ENCODE results near the gene NOTO. TPM values are rescaled to one million over a fixed set of nuclear protein-coding genes. Genes with fewer than 3 reads are reported as not detected.

NOTO gene
- not detected in 2 replicates for total RNA-seq

GRCh38 chr2:73202156-73203054 is at the start of gene NOTO:
TSS of gene NOTO (plus strand) at chr2:73202574. CDS start at chr2:73202667, 93 bp downstream.

DNA sequence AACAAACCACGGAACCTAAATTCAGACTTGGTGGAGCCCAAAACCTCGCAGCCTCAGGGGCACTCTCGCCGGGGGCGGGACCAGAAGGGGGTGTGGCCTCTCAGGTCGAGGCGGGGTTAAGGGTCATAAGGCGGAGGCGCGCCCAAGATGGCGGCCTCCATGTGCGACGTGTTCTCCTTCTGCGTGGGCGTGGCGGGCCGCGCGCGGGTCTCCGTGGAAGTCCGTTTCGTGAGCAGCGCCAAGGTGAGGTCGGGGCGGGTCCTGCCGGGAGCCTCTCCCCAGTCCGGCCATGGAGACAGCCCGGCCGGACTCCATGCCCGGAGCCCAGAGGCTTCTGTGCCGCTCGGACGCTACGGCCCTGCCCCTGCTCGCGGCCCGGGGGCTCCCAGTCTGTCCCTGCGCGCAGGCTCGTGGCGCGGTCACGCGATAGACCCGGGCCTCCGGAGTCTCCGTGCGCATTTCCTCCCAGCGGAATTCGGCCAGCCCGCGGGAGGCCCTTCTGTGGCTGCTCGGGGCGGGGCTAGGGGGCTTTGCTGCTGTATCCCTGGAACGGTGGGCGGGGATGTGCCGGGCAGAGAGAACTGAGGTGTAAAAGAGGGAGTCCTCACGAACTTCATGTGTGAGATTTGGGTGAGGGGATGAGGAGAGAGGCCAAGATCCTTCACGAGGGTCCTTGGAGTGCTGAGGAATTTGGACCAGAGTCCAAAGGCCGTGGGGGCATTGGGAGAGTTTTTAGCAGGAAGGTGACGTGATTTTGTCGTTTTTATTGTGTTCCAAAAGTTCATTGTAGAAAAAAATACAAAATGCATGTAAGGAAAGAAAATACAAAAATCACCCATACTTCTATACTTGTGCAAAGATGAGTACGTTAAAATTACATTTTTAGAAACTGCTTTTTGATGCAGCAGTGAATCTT is 12.0 kb downstream of the NOTO start, which contains the start of gene SMYD5:
SMYD5 (plus strand) TSS at position 126 of the 916 bp plus-strand sequence; CDS start at position 148, 22 bp downstream.

GRCh38 chr2:73233154-73233931 is 31.0 kb downstream of the NOTO start, which contains the start of gene PRADC1:
TSS of gene PRADC1 (minus strand) at chr2:73233239. CDS start at chr2:73233160, 79 bp downstream.

DNA sequence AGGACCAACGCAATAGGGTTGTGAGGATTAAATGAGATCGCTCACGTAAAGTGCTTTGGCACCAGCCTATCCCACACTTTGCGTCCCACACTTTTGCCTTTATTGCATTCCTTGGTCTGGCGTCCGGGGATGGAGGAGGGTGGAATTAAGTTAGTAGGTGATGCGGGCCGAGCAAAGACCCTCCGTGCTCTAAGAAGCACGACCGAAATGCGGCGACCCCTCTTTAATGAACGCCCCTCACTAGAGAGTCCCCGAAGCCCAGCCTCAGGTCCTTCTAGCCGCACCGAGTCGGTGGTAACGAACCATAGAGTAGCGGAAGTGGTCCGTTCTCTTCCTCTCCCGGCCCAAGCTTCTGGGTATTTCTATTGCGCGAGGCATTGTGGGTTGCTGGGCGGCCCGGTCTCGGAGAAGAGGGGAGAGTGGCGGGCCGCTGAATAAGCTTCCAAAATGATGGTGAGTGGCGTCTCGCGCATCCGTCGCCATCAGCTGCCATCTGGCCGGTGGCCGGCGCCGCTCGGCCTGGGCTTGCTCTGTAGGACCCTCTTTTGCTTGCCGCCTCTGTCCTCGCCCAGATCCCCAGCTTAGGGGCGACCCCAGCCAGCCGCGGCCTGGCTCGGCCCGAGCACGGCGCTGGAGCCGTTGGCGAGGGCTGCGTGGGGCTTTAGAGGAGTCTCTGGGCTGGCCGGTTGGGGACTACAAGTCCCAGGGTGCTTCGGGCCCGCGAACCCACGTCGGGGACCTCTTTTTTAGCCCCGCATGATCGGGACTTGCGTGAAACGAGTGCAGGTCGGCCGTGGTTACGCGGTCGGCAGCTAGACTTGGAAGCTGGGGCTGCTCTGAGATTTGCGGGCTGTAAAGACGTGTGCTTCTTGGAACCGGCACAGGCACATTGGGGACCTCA is 31.8 kb downstream of the NOTO start, which contains the start of gene CCT7:
CCT7 (plus strand) TSS at position 377 of the 901 bp plus-strand sequence; CDS start at position 448, 71 bp downstream.

Other genes with a start within 250 kb of the NOTO start
- gene SFXN5, start 130.9 kb upstream of the NOTO start, total RNA-seq, result 16.6 and 17.8 TPM in 2 replicates
- 60.9 and 63.1 TPM in 2 replicates for gene RAB11FIP5, start 89.6 kb upstream of the NOTO start, total RNA-seq
- 19.3 and 22.0 TPM in 2 replicates for gene SMYD5, start 11.7 kb downstream of the NOTO start, total RNA-seq
- 11.1 and 12.0 TPM in 2 replicates for gene PRADC1, start 30.7 kb downstream of the NOTO start, total RNA-seq
- gene CCT7, start 31.7 kb downstream of the NOTO start, total RNA-seq, result 186 and 191 TPM in 2 replicates
- gene FBXO41, start 81.9 kb downstream of the NOTO start, total RNA-seq, result 1.3 and 1.4 TPM in 2 replicates
- gene EGR4, start 91.0 kb downstream of the NOTO start, total RNA-seq, result not detected in 2 replicates
- 30.7 and 32.5 TPM in 2 replicates for gene ALMS1, start 183.3 kb downstream of the NOTO start, total RNA-seq

All from articular chondrocyte of knee joint (primary cell).